ENCODE measurements around the gene PRLR.

DNA sequence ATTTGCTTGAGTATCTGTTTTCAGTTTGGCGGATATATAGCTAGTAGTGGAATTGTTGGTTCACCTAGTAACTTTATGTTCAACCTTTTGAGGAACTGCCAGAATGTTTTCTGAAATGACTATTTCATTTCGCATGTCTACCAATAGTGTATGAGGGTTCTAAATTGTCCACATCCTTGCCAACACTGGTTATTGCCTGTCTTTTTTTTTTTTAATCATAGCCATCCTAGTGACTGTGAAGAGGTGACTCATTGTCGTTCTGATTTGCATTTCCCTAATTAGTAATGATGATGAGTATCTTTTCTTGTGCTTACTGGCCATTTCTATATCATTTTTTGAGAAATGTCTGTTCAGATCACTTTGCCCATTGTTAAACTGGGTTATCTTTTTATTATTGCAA is 52.5 kb downstream of the PRLR start:
- TF ChIP-seq, protein P1, sequence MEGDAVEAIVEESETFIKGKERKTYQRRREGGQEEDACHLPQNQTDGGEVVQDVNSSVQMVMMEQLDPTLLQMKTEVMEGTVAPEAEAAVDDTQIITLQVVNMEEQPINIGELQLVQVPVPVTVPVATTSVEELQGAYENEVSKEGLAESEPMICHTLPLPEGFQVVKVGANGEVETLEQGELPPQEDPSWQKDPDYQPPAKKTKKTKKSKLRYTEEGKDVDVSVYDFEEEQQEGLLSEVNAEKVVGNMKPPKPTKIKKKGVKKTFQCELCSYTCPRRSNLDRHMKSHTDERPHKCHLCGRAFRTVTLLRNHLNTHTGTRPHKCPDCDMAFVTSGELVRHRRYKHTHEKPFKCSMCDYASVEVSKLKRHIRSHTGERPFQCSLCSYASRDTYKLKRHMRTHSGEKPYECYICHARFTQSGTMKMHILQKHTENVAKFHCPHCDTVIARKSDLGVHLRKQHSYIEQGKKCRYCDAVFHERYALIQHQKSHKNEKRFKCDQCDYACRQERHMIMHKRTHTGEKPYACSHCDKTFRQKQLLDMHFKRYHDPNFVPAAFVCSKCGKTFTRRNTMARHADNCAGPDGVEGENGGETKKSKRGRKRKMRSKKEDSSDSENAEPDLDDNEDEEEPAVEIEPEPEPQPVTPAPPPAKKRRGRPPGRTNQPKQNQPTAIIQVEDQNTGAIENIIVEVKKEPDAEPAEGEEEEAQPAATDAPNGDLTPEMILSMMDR (IDR thresholded peaks at IDR 0.05): no peak
- no peak for TF ChIP-seq ZFX (IDR thresholded peaks at IDR 0.05; ENCODE audit: borderline replicate concordance)

All from 22Rv1 (cell line).